Measurements from ENCODE around the gene UACA. TPM values are rescaled to one million over a fixed set of nuclear protein-coding genes. Genes with fewer than 3 reads are reported as not detected.

UACA gene
- total RNA-seq, 2 experiments from 2014 or later, result 0.58 to 1.3 TPM

GRCh38 chr15:70775160-70775559, 11.8 kb upstream of the UACA start:
- POLR2A ChIA-PET, result no interaction called here
- no peaks in the 10 kb centered on the region for H3K9me3 Mint-ChIP-seq
- H3K36me3 Mint-ChIP-seq (ENCODE audit: low read depth), result no peaks in the 10 kb centered on the region
- no peak for DNase-seq
- H3K4me1 Mint-ChIP-seq, result no peaks in the 10 kb centered on the region
- no peak overlapping the region for H3K4me3 Mint-ChIP-seq
- CTCF ChIA-PET, result no interaction called here
- no peak overlapping the region for H3K27ac Mint-ChIP-seq
- peaks cover 21% of the 10 kb centered on the region for H3K27me3 Mint-ChIP-seq

- POLR2A ChIA-PET, result no interaction called here
These were observed 9.0 kb upstream of the UACA start for GRCh38 chr15:70772402-70772801.

GRCh38 chr15:70770863-70771262, 7.5 kb upstream of the UACA start:
- CTCF ChIA-PET, result no interaction called here
- Mint-ChIP-seq H3K27ac (no peak overlapping the region), H3K27me3 (peaks cover 21% of the 10 kb centered on the region), H3K4me3 (no peak overlapping the region), H3K36me3 (ENCODE audit: low read depth) (no peaks in the 10 kb centered on the region), H3K9me3 (no peaks in the 10 kb centered on the region), H3K4me1 (peaks cover 11% of the 10 kb centered on the region)
- POLR2A ChIA-PET, result no interaction called here
- DNase-seq, result no peak

More at GRCh38 chr15:70772402-70772801, 9.0 kb upstream of the UACA start:
- CTCF ChIA-PET, result interaction anchor here (0.7 kb wide), 1 partner anchor 286 kb away, joined by 4 read pairs; no protein-coding TSS in a partner anchor
- Mint-ChIP-seq H3K4me3 (no peak overlapping the region), H3K4me1 (peaks cover 9% of the 10 kb centered on the region), H3K27me3 (peaks cover 24% of the 10 kb centered on the region), H3K27ac (no peak overlapping the region), H3K36me3 (ENCODE audit: low read depth) (no peaks in the 10 kb centered on the region), H3K9me3 (no peaks in the 10 kb centered on the region)
- DNase-seq, result no peak

- H3K4me3 Mint-ChIP-seq, result no peak overlapping the region
- CTCF ChIA-PET, result no interaction called here
- no peaks in the 10 kb centered on the region for H3K36me3 Mint-ChIP-seq (ENCODE audit: low read depth)
- peaks cover 42% of the 10 kb centered on the region for H3K27me3 Mint-ChIP-seq
- no peaks in the 10 kb centered on the region for H3K9me3 Mint-ChIP-seq
- POLR2A ChIA-PET, result no interaction called here
- no peak overlapping the region for H3K27ac Mint-ChIP-seq
- peaks cover 16% of the 10 kb centered on the region for H3K4me1 Mint-ChIP-seq
- no peak for DNase-seq
These were observed 5.0 kb upstream of the UACA start for GRCh38 chr15:70768257-70768883.

- H3K27ac Mint-ChIP-seq, result no peak overlapping the region
- CTCF ChIA-PET, result no interaction called here
These were observed 4.3 kb upstream of the UACA start for GRCh38 chr15:70767667-70768066.

GRCh38 chr15:70766597-70766996, 3.2 kb upstream of the UACA start:
- ChIA-PET CTCF (no interaction called here), POLR2A (no interaction called here)
- Mint-ChIP-seq H3K9me3 (no peaks in the 10 kb centered on the region), H3K4me1 (peaks cover 23% of the 10 kb centered on the region), H3K27ac (no peak overlapping the region), H3K36me3 (ENCODE audit: low read depth) (no peaks in the 10 kb centered on the region), H3K27me3 (peaks cover 48% of the 10 kb centered on the region), H3K4me3 (no peak overlapping the region)
- DNase-seq, result no peak

More at GRCh38 chr15:70767667-70768066, 4.3 kb upstream of the UACA start:
- H3K9me3 Mint-ChIP-seq, result no peaks in the 10 kb centered on the region
- POLR2A ChIA-PET, result no interaction called here
- H3K27me3 Mint-ChIP-seq, result peaks cover 39% of the 10 kb centered on the region
- peaks cover 16% of the 10 kb centered on the region for H3K4me1 Mint-ChIP-seq
- no peaks in the 10 kb centered on the region for H3K36me3 Mint-ChIP-seq (ENCODE audit: low read depth)
- DNase-seq, result no peak
- H3K4me3 Mint-ChIP-seq, result no peak overlapping the region

GRCh38 chr15:70765504-70766281, 2.3 kb upstream of the UACA start:
- H3K4me3 Mint-ChIP-seq, result no peak overlapping the region
- peaks cover 53% of the 10 kb centered on the region for H3K27me3 Mint-ChIP-seq
- CTCF ChIA-PET, result no interaction called here
- peaks cover 23% of the 10 kb centered on the region for H3K4me1 Mint-ChIP-seq
- DNase-seq, result no peak
- POLR2A ChIA-PET, result no interaction called here
- H3K36me3 Mint-ChIP-seq (ENCODE audit: low read depth), result no peaks in the 10 kb centered on the region
- no peak overlapping the region for H3K27ac Mint-ChIP-seq
- no peaks in the 10 kb centered on the region for H3K9me3 Mint-ChIP-seq

- Mint-ChIP-seq H3K4me1 (peaks cover 23% of the 10 kb centered on the region), H3K27me3 (peaks cover 52% of the 10 kb centered on the region), H3K36me3 (ENCODE audit: low read depth) (no peaks in the 10 kb centered on the region), H3K4me3 (peak overlapping the region; percentile 77), H3K27ac (no peak overlapping the region), H3K9me3 (no peaks in the 10 kb centered on the region)
- CTCF ChIA-PET, result no interaction called here
- POLR2A ChIA-PET, result no interaction called here
- DNase-seq, result no peak
These were observed 782 bp upstream of the UACA start for GRCh38 chr15:70763950-70764730.

- H3K4me1 Mint-ChIP-seq, result peaks cover 15% of the 10 kb centered on the region
- no peak for DNase-seq
- no peaks in the 10 kb centered on the region for H3K36me3 Mint-ChIP-seq (ENCODE audit: low read depth)
- ChIA-PET POLR2A (no interaction called here), CTCF (no interaction called here)
- no peaks in the 10 kb centered on the region for H3K9me3 Mint-ChIP-seq
- H3K27ac Mint-ChIP-seq, result no peak overlapping the region
- H3K4me3 Mint-ChIP-seq, result peak overlapping the region; percentile 77
- peaks cover 60% of the 10 kb centered on the region for H3K27me3 Mint-ChIP-seq
These were observed 764 bp downstream of the UACA start for GRCh38 chr15:70762469-70763119.

- H3K27ac Mint-ChIP-seq, result no peak overlapping the region
- DNase-seq, result no peak
- H3K36me3 Mint-ChIP-seq (ENCODE audit: low read depth), result no peaks in the 10 kb centered on the region
- H3K4me3 Mint-ChIP-seq, result peak overlapping the region; percentile 77
- ChIA-PET POLR2A (no interaction called here), CTCF (interaction anchor here (0.8 kb wide), 1 partner anchor 50 kb away, joined by 3 read pairs; no protein-coding TSS in a partner anchor)
- no peaks in the 10 kb centered on the region for H3K9me3 Mint-ChIP-seq
- H3K27me3 Mint-ChIP-seq, result peaks cover 65% of the 10 kb centered on the region
- peaks cover 14% of the 10 kb centered on the region for H3K4me1 Mint-ChIP-seq
These were observed 1.4 kb downstream of the UACA start for GRCh38 chr15:70761931-70762468.

GRCh38 chr15:70761046-70761445, 2.3 kb downstream of the UACA start:
- no peak for DNase-seq
- Mint-ChIP-seq H3K27me3 (peaks cover 62% of the 10 kb centered on the region), H3K9me3 (no peaks in the 10 kb centered on the region), H3K36me3 (ENCODE audit: low read depth) (no peaks in the 10 kb centered on the region), H3K27ac (no peak overlapping the region), H3K4me1 (peaks cover 12% of the 10 kb centered on the region), H3K4me3 (no peak overlapping the region)
- ChIA-PET CTCF (interaction anchor here (0.8 kb wide), 1 partner anchor 51 kb away, joined by 3 read pairs; no protein-coding TSS in a partner anchor), POLR2A (no interaction called here)

- no peaks in the 10 kb centered on the region for H3K36me3 Mint-ChIP-seq (ENCODE audit: low read depth)
- H3K4me1 Mint-ChIP-seq, result peaks cover 10% of the 10 kb centered on the region
- POLR2A ChIA-PET, result no interaction called here
- DNase-seq, result no peak
- no peak overlapping the region for H3K27ac Mint-ChIP-seq
- H3K27me3 Mint-ChIP-seq, result peaks cover 51% of the 10 kb centered on the region
- H3K9me3 Mint-ChIP-seq, result no peaks in the 10 kb centered on the region
- CTCF ChIA-PET, result no interaction called here
- no peak overlapping the region for H3K4me3 Mint-ChIP-seq
These were observed 4.4 kb downstream of the UACA start for GRCh38 chr15:70758790-70759462.

All from activated CD4-positive, alpha-beta memory T cell treated with anti-CD3 and anti-CD28 coated beads, Interleukin-2, amount 10 ng/mL, durations not matched to agents 7 days and 5 days (primary cell).